A549 (cell line): ENCODE data around the gene MERTK.

Experiments
- CEBPB ChIP-seq, 2 experiments: fragments of >200 bp in 1 of 2; sonication (Bioruptor Twin) in 1 of 2; formaldehyde crosslinking in 1 of 2; IDR thresholded peaks; 2 replicates each; pipeline ENCODE4 v1.6.1; 2012 to 2016
- CTCF ChIP-seq: fragments of >200 bp; sonication (Bioruptor Twin); formaldehyde crosslinking; IDR thresholded peaks from 3 replicates; pipeline ENCODE4 v1.5.1; 2016
- EP300 ChIP-seq, 2 experiments: fragments of >200 bp; sonication (Bioruptor Twin); formaldehyde crosslinking; IDR thresholded peaks; 2 replicates in 1 of 2; 3 replicates in 1 of 2; pipeline ENCODE4 v1.6.1; 2016 to 2017
- HOXA7 ChIP-seq: fragments of 250-450 bp; sonication (Bioruptor Pico); IDR thresholded peaks from 2 replicates; pipeline ENCODE4 v1.5.0; 2020; ENCODE audit warnings: mild to moderate bottlenecking, moderate library complexity
- PBX3 ChIP-seq: IDR thresholded peaks from 2 replicates; pipeline ENCODE4 v1.6.1; 2012
- POLR2A ChIP-seq: IDR thresholded peaks from 2 replicates; pipeline ENCODE4 v1.6.1; 2012; ENCODE audit warnings: mild to moderate bottlenecking, low read length
- POLR2AphosphoS2 ChIP-seq: conservative IDR thresholded peaks from 2 replicates; pipeline ENCODE4 v1.6.1; 2012; ENCODE audit warnings: low read length, improper control_type of control experiment, inconsistent platforms
- REST ChIP-seq: fragments of 200-600 bp; sonication (generic); IDR thresholded peaks from 2 replicates; pipeline ENCODE4 v1.6.1; 2016; ENCODE audit warnings: antibody characterized with exemption, mild to moderate bottlenecking, moderate library complexity
- RFX5 ChIP-seq: fragments of 450-650 bp; IDR thresholded peaks from 2 replicates; pipeline ENCODE4 v1.7.1; 2014; ENCODE audit warnings: antibody characterized with exemption, mild to moderate bottlenecking, moderate library complexity

GRCh38 chr2:112074506-112074905 lies 176.1 kb downstream of the MERTK start:
- TF ChIP-seq CTCF: no peak
- TF ChIP-seq CEBPB (IDR thresholded peaks at IDR 0.05): no peak
- no peak for TF ChIP-seq RFX5
- no peak for TF ChIP-seq PBX3
- no peak for TF ChIP-seq EP300 (IDR thresholded peaks at IDR 0.05)
- no peak for TF ChIP-seq POLR2AphosphoS2
- no peak for TF ChIP-seq REST
- no peak for TF ChIP-seq HOXA7
- no peak for TF ChIP-seq POLR2A
